HCT116 (cell line): Measurements from ENCODE around the gene TBX20. TPM values are rescaled to one million over a fixed set of nuclear protein-coding genes. Genes with fewer than 3 reads are reported as not detected.

Source experiments
- ATAC-seq: fragments of 200-7000 bp; cut with Tn5 transposase; 2 replicates; pipeline ENCODE4 v1.9.1; 2020; ENCODE audit warnings: mild to moderate bottlenecking, moderate library complexity
- BruUV-seq: library from RNA; stranded (reverse); fragments of 400-500 nt; replicated peaks from 2 replicates; lab custom pipeline; 2021; lab: Mats Ljungman, UMichigan
- CTCF ChIA-PET: fragments of 300-600 bp; sonication (Branson Sonifier 250); formaldehyde crosslinking; loops from one replicate; lab custom pipeline; 2021; ENCODE audit warnings: antibody characterized with exemption; lab: Charles Lee
- POLR2A ChIA-PET: fragments of 300-600, 350-600 bp; sonication (Branson Sonifier 250); formaldehyde crosslinking; loops from one replicate; lab custom pipeline; 2021; ENCODE audit warnings: antibody characterized with exemption; lab: Charles Lee
- RAD21 ChIA-PET, 2 experiments: fragments of 300-600 bp; sonication (Branson Sonifier 250); formaldehyde crosslinking; loops; one replicate each; lab custom pipeline; 2023; ENCODE audit warnings: low total read pairs in 2 of 2; ENCODE audit not compliant: uncharacterized antibody in 2 of 2, unreplicated experiment in 2 of 2, low non-redundant PET in 1 of 2; lab: Charles Lee
- DNase-seq: peaks from one replicate; pipeline ENCODE4 v3.0.0-alpha.2; 2010; ENCODE audit warnings: low read depth, low spot score
- H2AFZ ChIP-seq: fragments of 200-600 bp; shearing (Covaris generic), sonication (generic); 2 replicates; pipeline ENCODE4 v1.6.1; 2017; ENCODE audit warnings: low read depth, mixed run types, mixed read lengths, antibody characterized with exemption, low read length; ENCODE audit not compliant: poor library complexity, severe bottlenecking
- H3K27ac ChIP-seq: 2 replicates; pipeline ENCODE4 v1.5.1; 2012; ENCODE audit warnings: low read depth, low read length
- H3K27me3 ChIP-seq: fragments of 200-600 bp; sonication (generic); 2 replicates; pipeline ENCODE4 v1.6.1; 2016; ENCODE audit warnings: mixed run types, low read length, mixed read lengths; ENCODE audit not compliant: insufficient read depth
- H3K36me3 ChIP-seq, 2 experiments: fragments of 200-500 bp in 1 of 2; fragments of 200-600 bp in 1 of 2; sonication (Bioruptor generic) in 1 of 2; sonication (generic) in 1 of 2; 2 replicates each; pipeline versions ENCODE4 v1.5.1 to v1.6.1; 2014 to 2016; ENCODE audit warnings: low read length in 2 of 2, inconsistent platforms in 1 of 2, mixed read lengths in 1 of 2, mixed run types in 1 of 2; ENCODE audit not compliant: insufficient read depth in 2 of 2, control insufficient read depth in 1 of 2
- H3K4me1 ChIP-seq, 2 experiments: fragments of 200-600 bp in 1 of 2; sonication (generic) in 1 of 2; 2 replicates each; pipeline versions ENCODE4 v1.5.1 to v1.6.1; 2012 to 2017; ENCODE audit warnings: low read length in 2 of 2, inconsistent platforms in 1 of 2, mild to moderate bottlenecking in 1 of 2, mixed read lengths in 1 of 2, mixed run types in 1 of 2, moderate library complexity in 1 of 2; ENCODE audit not compliant: insufficient read depth in 2 of 2, control insufficient read depth in 1 of 2
- H3K4me2 ChIP-seq: fragments of 200-600 bp; sonication (generic); 2 replicates; pipeline ENCODE4 v1.6.1; 2017; ENCODE audit warnings: mixed run types, low read length, mixed read lengths
- H3K4me3 ChIP-seq, 2 experiments: fragments of 200-600 bp in 1 of 2; sonication (generic) in 1 of 2; replicated peaks in 1 of 2; 2 replicates each; pipeline ENCODE4 v1.5.1; 2011 to 2016; ENCODE audit warnings: low read length in 2 of 2, control low read depth in 1 of 2, low read depth in 1 of 2, mild to moderate bottlenecking in 1 of 2, mixed read lengths in 1 of 2, mixed run types in 1 of 2
- H3K79me2 ChIP-seq: fragments of 200-600 bp; sonication (generic); 2 replicates; pipeline ENCODE4 v1.6.1; 2017; ENCODE audit warnings: mild to moderate bottlenecking, mixed run types, low read length, moderate library complexity, mixed read lengths; ENCODE audit not compliant: insufficient read depth
- H3K9ac ChIP-seq: fragments of 200-600 bp; sonication (generic); 2 replicates; pipeline ENCODE4 v1.6.1; 2016; ENCODE audit warnings: low read length, mixed read lengths
- H3K9me2 ChIP-seq: fragments of 200-600 bp; sonication (generic), shearing (Covaris generic); 2 replicates; pipeline ENCODE4 v1.6.1; 2017; ENCODE audit warnings: mixed run types, mild to moderate bottlenecking, moderate library complexity; ENCODE audit not compliant: insufficient read depth
- H3K9me3 ChIP-seq, 2 experiments: fragments of 200-500 bp in 1 of 2; fragments of 200-600 bp in 1 of 2; sonication (Bioruptor generic) in 1 of 2; sonication (generic) in 1 of 2; 2 replicates each; pipeline ENCODE4 v1.6.1; 2014 to 2017; ENCODE audit warnings: low read length in 2 of 2, mixed read lengths in 2 of 2, inconsistent platforms in 1 of 2, low read depth in 1 of 2, mild to moderate bottlenecking in 1 of 2, mixed run types in 1 of 2, moderate library complexity in 1 of 2; ENCODE audit not compliant: control insufficient read depth in 1 of 2, insufficient read depth in 1 of 2
- H4K20me1 ChIP-seq: fragments of 200-600 bp; sonication (generic), shearing (Covaris generic); 2 replicates; pipeline ENCODE4 v1.6.1; 2017; ENCODE audit warnings: mixed run types, mild to moderate bottlenecking, moderate library complexity; ENCODE audit not compliant: insufficient read depth
- CBX3 ChIP-seq: IDR thresholded peaks from 2 replicates; pipeline ENCODE4 v1.6.1; 2012; ENCODE audit warnings: low read depth
- CEBPB ChIP-seq: IDR thresholded peaks from 2 replicates; pipeline ENCODE4 v1.6.1; 2012; ENCODE audit warnings: low read depth
- ELF1 ChIP-seq: IDR thresholded peaks from 2 replicates; pipeline ENCODE4 v1.6.1; 2012; ENCODE audit warnings: low read depth, borderline replicate concordance
- EZH2 ChIP-seq: fragments of 200-600 bp; sonication (generic); IDR thresholded peaks from 2 replicates; pipeline ENCODE4 v1.6.1; 2017; ENCODE audit warnings: antibody characterized with exemption, mixed run types
- EZH2phosphoT487 ChIP-seq: fragments of 200-600 bp; IDR thresholded peaks from 2 replicates; pipeline ENCODE4 v1.6.1; 2018; ENCODE audit warnings: antibody characterized with exemption, borderline replicate concordance
- JUND ChIP-seq: IDR thresholded peaks from 2 replicates; pipeline ENCODE4 v1.6.1; 2012
- POLR2A ChIP-seq: IDR thresholded peaks from 2 replicates; pipeline ENCODE4 v1.7.0; 2011; ENCODE audit warnings: borderline replicate concordance; ENCODE audit not compliant: insufficient read depth, insufficient read length; ENCODE audit errors: extremely low read depth
- POLR2AphosphoS5 ChIP-seq: IDR thresholded peaks from 2 replicates; pipeline ENCODE4 v1.6.1; 2011; ENCODE audit warnings: mild to moderate bottlenecking, low read depth, low read length, moderate library complexity
- SIN3A ChIP-seq: IDR thresholded peaks from 2 replicates; pipeline ENCODE4 v1.6.1; 2012; ENCODE audit warnings: low read depth
- SP1 ChIP-seq: IDR thresholded peaks from 2 replicates; pipeline ENCODE4 v1.6.1; 2012; ENCODE audit warnings: low read depth
- SRF ChIP-seq: IDR thresholded peaks from 2 replicates; pipeline ENCODE4 v1.6.1; 2012; ENCODE audit warnings: low read depth
- ZFX ChIP-seq: fragments of 450-650 bp; IDR thresholded peaks from 2 replicates; pipeline ENCODE4 v1.6.1; 2017
- ZNF274 ChIP-seq: fragments of 200-500 bp; sonication (Bioruptor generic); IDR thresholded peaks from 2 replicates; pipeline ENCODE4 v1.6.1; 2014; ENCODE audit warnings: mild to moderate bottlenecking, low read depth, low read length, inconsistent platforms
- intact Hi-C: fragments of 100-400 bp; cut with micrococcal nuclease; formaldehyde crosslinking; loops from 2 replicates; pipeline ENCODE4 v1.10.0; 2022
- total RNA-seq: library from RNA; stranded (reverse); gene quantifications from one replicate; pipeline ENCODE4 v1.2.1, GENCODE V29; 2021; ENCODE audit not compliant: unreplicated experiment
- TF ChIP-seq, protein P1 (sequence below): IDR thresholded peaks from 2 replicates; pipeline ENCODE4 v1.6.1; 2011; ENCODE audit warnings: mild to moderate bottlenecking, low read length, moderate library complexity; ENCODE audit not compliant: insufficient replicate concordance; ENCODE audit errors: extremely low read depth
- TF ChIP-seq, protein P2 (sequence below): IDR thresholded peaks from 2 replicates; pipeline ENCODE4 v1.6.1; 2012
- TF ChIP-seq, protein P3 (sequence below): IDR thresholded peaks from 2 replicates; pipeline ENCODE4 v1.6.1; 2012

TBX20 gene
- total RNA-seq, 1 experiment from 2014 or later = not detected

DNA sequence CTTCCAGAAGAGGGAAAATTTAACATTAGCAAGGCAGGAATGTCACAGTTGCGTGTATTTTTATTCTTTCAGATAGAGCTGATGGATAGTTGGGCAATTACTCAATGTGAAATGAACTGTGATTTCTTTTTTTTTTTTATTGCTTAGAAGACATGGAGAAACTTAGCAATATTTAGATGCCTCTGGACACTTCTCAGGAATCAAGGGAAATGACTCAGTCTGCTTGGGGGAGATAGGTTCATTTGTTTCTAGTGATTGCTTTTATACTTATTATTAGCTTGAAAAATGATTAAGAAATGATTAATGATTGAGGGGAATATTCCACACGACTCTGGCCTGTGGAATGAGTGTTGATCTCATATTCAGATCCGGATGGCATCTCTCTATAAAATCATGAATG, 33.1 kb upstream of the TBX20 start:
- ChIA-PET POLR2A (no interaction called here), CTCF (no interaction called here), RAD21 (no interaction called here)
- Histone ChIP-seq H3K9ac (no peak overlapping the region), H3K9me2 (no peaks in the 10 kb centered on the region), H2AFZ (no peak overlapping the region), H3K36me3 (no peaks in the 10 kb centered on the region), H3K4me1 (no peaks in the 10 kb centered on the region), H3K4me3 (no peak overlapping the region), H3K27me3 (no peaks in the 10 kb centered on the region; the same call in 1 of the 2 replicates), H3K9me3 (no peaks in the 10 kb centered on the region), H4K20me1 (no peaks in the 10 kb centered on the region), H3K27ac (no peak overlapping the region), H3K4me2 (no peak overlapping the region), H3K79me2 (no peaks in the 10 kb centered on the region)
- ATAC-seq (no peak), DNase-seq (no peak)
- intact Hi-C loops = no loop called here
- TF ChIP-seq POLR2AphosphoS5 (no peak), ELF1 (no peak), SRF (no peak), SIN3A (no peak), ZFX (no peak), ZNF274 (no peak), CBX3 (no peak), SP1 (no peak), EZH2 (no peak), POLR2A (no peak), EZH2phosphoT487 (no peak), JUND (no peak), CEBPB (no peak)
- TF ChIP-seq, protein P1, sequence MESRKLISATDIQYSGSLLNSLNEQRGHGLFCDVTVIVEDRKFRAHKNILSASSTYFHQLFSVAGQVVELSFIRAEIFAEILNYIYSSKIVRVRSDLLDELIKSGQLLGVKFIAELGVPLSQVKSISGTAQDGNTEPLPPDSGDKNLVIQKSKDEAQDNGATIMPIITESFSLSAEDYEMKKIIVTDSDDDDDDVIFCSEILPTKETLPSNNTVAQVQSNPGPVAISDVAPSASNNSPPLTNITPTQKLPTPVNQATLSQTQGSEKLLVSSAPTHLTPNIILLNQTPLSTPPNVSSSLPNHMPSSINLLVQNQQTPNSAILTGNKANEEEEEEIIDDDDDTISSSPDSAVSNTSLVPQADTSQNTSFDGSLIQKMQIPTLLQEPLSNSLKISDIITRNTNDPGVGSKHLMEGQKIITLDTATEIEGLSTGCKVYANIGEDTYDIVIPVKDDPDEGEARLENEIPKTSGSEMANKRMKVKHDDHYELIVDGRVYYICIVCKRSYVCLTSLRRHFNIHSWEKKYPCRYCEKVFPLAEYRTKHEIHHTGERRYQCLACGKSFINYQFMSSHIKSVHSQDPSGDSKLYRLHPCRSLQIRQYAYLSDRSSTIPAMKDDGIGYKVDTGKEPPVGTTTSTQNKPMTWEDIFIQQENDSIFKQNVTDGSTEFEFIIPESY = no peak
- TF ChIP-seq, protein P2, sequence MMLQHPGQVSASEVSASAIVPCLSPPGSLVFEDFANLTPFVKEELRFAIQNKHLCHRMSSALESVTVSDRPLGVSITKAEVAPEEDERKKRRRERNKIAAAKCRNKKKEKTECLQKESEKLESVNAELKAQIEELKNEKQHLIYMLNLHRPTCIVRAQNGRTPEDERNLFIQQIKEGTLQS = no peak
- TF ChIP-seq, protein P3, sequence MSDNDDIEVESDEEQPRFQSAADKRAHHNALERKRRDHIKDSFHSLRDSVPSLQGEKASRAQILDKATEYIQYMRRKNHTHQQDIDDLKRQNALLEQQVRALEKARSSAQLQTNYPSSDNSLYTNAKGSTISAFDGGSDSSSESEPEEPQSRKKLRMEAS = no peak
- BruUV-seq = no TSS peak
